A673 (cell line): ENCODE results near the gene C18orf32. TPM values are rescaled to one million over a fixed set of nuclear protein-coding genes. Genes with fewer than 3 reads are reported as not detected.
"Not testable (repeated sequence)": the region's sequence is repeated elsewhere in the genome, so short reads cannot be mapped to it uniquely, and the experiment has no call there.

ENCODE experiments used
- BruUV-seq: library from RNA; stranded (reverse); fragments of 400-500 nt; replicated peaks from 2 replicates; lab custom pipeline; 2021; lab: Mats Ljungman, UMichigan
- CTCF ChIA-PET: fragments of 300-600 bp; sonication (Branson Sonifier 250); formaldehyde crosslinking; loops from one replicate; lab custom pipeline; 2022; ENCODE audit warnings: antibody characterized with exemption; lab: Charles Lee
- POLR2A ChIA-PET: fragments of 300-600 bp; sonication (Branson Sonifier 250); formaldehyde crosslinking; loops from one replicate; lab custom pipeline; 2022; ENCODE audit warnings: antibody characterized with exemption; ENCODE audit not compliant: low non-redundant PET; lab: Charles Lee
- DNase-seq: peaks from one replicate; pipeline ENCODE4 v3.0.0-alpha.2; 2015; ENCODE audit warnings: low spot score
- H3K27ac ChIP-seq: fragments of 200-600 bp; sonication (generic); 2 replicates; pipeline ENCODE4 v1.5.1; 2016; ENCODE audit warnings: mixed run types, low read depth, mild to moderate bottlenecking, mixed read lengths, antibody characterized with exemption, low read length; ENCODE audit not compliant: poor library complexity, severe bottlenecking
- H3K27me3 ChIP-seq: fragments of 200-600 bp; sonication (generic); replicated peaks from 2 replicates; pipeline ENCODE4 v1.6.1; 2017; ENCODE audit warnings: mixed run types, low read depth, mild to moderate bottlenecking, mixed read lengths, antibody characterized with exemption, low read length; ENCODE audit not compliant: insufficient read depth, poor library complexity
- H3K36me3 ChIP-seq: fragments of 200-600 bp; sonication (generic); 2 replicates; pipeline ENCODE4 v1.6.1; 2016; ENCODE audit warnings: mixed run types, mild to moderate bottlenecking, mixed read lengths, antibody characterized with exemption, low read length; ENCODE audit not compliant: insufficient read depth, poor library complexity, severe bottlenecking
- H3K4me1 ChIP-seq: fragments of 200-600 bp; sonication (generic); 2 replicates; pipeline ENCODE4 v1.6.1; 2017; ENCODE audit warnings: mixed run types, mild to moderate bottlenecking, mixed read lengths, antibody characterized with exemption, low read length; ENCODE audit not compliant: insufficient read depth, poor library complexity, severe bottlenecking
- H3K4me3 ChIP-seq: fragments of 200-600 bp; sonication (generic); 2 replicates; pipeline ENCODE4 v1.5.1; 2016; ENCODE audit warnings: low read depth, mixed run types, mild to moderate bottlenecking, mixed read lengths, low read length; ENCODE audit not compliant: poor library complexity, severe bottlenecking
- H3K9me3 ChIP-seq: fragments of 200-600 bp; sonication (generic); 2 replicates; pipeline ENCODE4 v1.6.1; 2016; ENCODE audit warnings: mixed run types, low read depth, mild to moderate bottlenecking, mixed read lengths, antibody characterized with exemption, low read length; ENCODE audit not compliant: poor library complexity, severe bottlenecking
- CTCF ChIP-seq: fragments of 300-800, 200-600 bp; sonication (generic); conservative IDR thresholded peaks from 2 replicates; pipeline ENCODE4 v1.5.1; 2017; ENCODE audit warnings: low read depth, mild to moderate bottlenecking, antibody characterized with exemption, low read length, moderate library complexity, mixed read lengths
- EZH2 ChIP-seq: fragments of 200-600 bp; sonication (generic); IDR thresholded peaks from 2 replicates; pipeline ENCODE4 v1.6.1; 2017; ENCODE audit warnings: borderline replicate concordance, low read depth, mild to moderate bottlenecking, mixed read lengths, antibody characterized with exemption, low read length; ENCODE audit not compliant: poor library complexity, severe bottlenecking
- intact Hi-C: fragments of 100-400 bp; cut with micrococcal nuclease; formaldehyde crosslinking; loops from one replicate; pipeline ENCODE4 v1.10.0; 2022; ENCODE audit not compliant: unreplicated experiment
- total RNA-seq: library from RNA; stranded (reverse); gene quantifications from 2 replicates; pipeline ENCODE4 v1.2.3, GENCODE V29; 2021

Gene C18orf32
- total RNA-seq, 1 experiment from 2014 or later, result 43.8 TPM

GRCh38 chr18:49519101-49519971, 32.3 kb upstream of the C18orf32 start:
- intact Hi-C loops, result no loop called here
- CTCF ChIA-PET, result no interaction called here
- DNase-seq, result no peak
- TF ChIP-seq CTCF, result no peak
- Histone ChIP-seq H3K4me3 (no peak overlapping the region), H3K36me3 (no peaks in the 10 kb centered on the region), H3K27me3 (no peaks in the 10 kb centered on the region), H3K27ac (peak overlapping the region; percentile 71), H3K4me1 (peaks cover 41% of the 10 kb centered on the region), H3K9me3 (no peaks in the 10 kb centered on the region)
- no TSS peak for BruUV-seq
- POLR2A ChIA-PET, result interaction anchor here (0.6 kb wide), 1 partner anchor 1188 kb away, joined by 3 read pairs; no protein-coding TSS in a partner anchor

GRCh38 chr18:49517483-49517882, 30.4 kb upstream of the C18orf32 start:
- Histone ChIP-seq H3K9me3 (no peaks in the 10 kb centered on the region), H3K27ac (no peak overlapping the region), H3K27me3 (no peaks in the 10 kb centered on the region), H3K4me1 (peaks cover 41% of the 10 kb centered on the region), H3K36me3 (no peaks in the 10 kb centered on the region), H3K4me3 (no peak overlapping the region)
- ChIA-PET CTCF (no interaction called here), POLR2A (no interaction called here)
- intact Hi-C loops, result no loop called here
- DNase-seq, result no peak
- TF ChIP-seq CTCF (no peak), EZH2 (no peak)
- BruUV-seq, result no TSS peak

GRCh38 chr18:49515516-49515915, 28.5 kb upstream of the C18orf32 start:
- no peaks in the 10 kb centered on the region for H3K9me3 ChIP-seq
- H3K4me1 ChIP-seq, result peaks cover 28% of the 10 kb centered on the region
- H3K4me3 ChIP-seq, result no peak overlapping the region
- no peaks in the 10 kb centered on the region for H3K36me3 ChIP-seq
- CTCF ChIA-PET, result no interaction called here
- POLR2A ChIA-PET, result no interaction called here
- no TSS peak for BruUV-seq
- H3K27me3 ChIP-seq, result no peaks in the 10 kb centered on the region
- no peak overlapping the region for H3K27ac ChIP-seq
- TF ChIP-seq EZH2 (no peak), CTCF (no peak)
- intact Hi-C loops, result no loop called here
- DNase-seq, result no peak

GRCh38 chr18:49515003-49515402, 28.0 kb upstream of the C18orf32 start:
- CTCF ChIA-PET, H3K27ac ChIP-seq, BruUV-seq, H3K36me3 ChIP-seq, H3K27me3 ChIP-seq, intact Hi-C loops, H3K9me3 ChIP-seq, DNase-seq, H3K4me3 ChIP-seq, POLR2A ChIA-PET: not testable (repeated sequence)
- peaks cover 22% of the 10 kb centered on the region for H3K4me1 ChIP-seq
